H9 (cell line): ENCODE measurements around the gene DOCK7. TPM values are rescaled to one million over a fixed set of nuclear protein-coding genes. Genes with fewer than 3 reads are reported as not detected.
"Not testable (repeated sequence)": the region's sequence is repeated elsewhere in the genome, so short reads cannot be mapped to it uniquely, and the experiment has no call there.

Experiments used
- DNase-seq: peaks from one replicate; pipeline ENCODE4 v3.0.0-alpha.2; 2017
- H2AFZ ChIP-seq: one replicate; pipeline ENCODE4 v1.6.1; 2013; ENCODE audit warnings: mild to moderate bottlenecking, low read length, control low read depth, moderate library complexity
- H2AK5ac ChIP-seq: 2 replicates; pipeline ENCODE4 v1.6.1; 2013; ENCODE audit warnings: low read length, control low read depth, mixed read lengths; ENCODE audit not compliant: insufficient read length
- H2BK120ac ChIP-seq: one replicate; pipeline ENCODE4 v1.6.1; 2013; ENCODE audit warnings: low read depth, mild to moderate bottlenecking, low read length, control low read depth, inconsistent platforms; ENCODE audit not compliant: poor library complexity, severe bottlenecking
- H2BK12ac ChIP-seq: 2 replicates; pipeline ENCODE4 v1.6.1; 2013; ENCODE audit warnings: low read length, control low read depth, mixed read lengths, low read depth; ENCODE audit not compliant: insufficient read length
- H2BK15ac ChIP-seq: 2 replicates; pipeline ENCODE4 v1.6.1; 2013; ENCODE audit warnings: low read depth, low read length, control low read depth
- H2BK20ac ChIP-seq: one replicate; pipeline ENCODE4 v1.6.1; 2013; ENCODE audit warnings: low read depth, mild to moderate bottlenecking, low read length, control low read depth, inconsistent platforms; ENCODE audit not compliant: poor library complexity, severe bottlenecking
- H2BK5ac ChIP-seq: 2 replicates; pipeline ENCODE4 v1.6.1; 2013; ENCODE audit warnings: low read length, control low read depth, mixed read lengths; ENCODE audit not compliant: insufficient read length
- H3K14ac ChIP-seq: 2 replicates; pipeline ENCODE4 v1.6.1; 2013; ENCODE audit warnings: low read length, control low read depth; ENCODE audit not compliant: insufficient read depth
- H3K18ac ChIP-seq: 2 replicates; pipeline ENCODE4 v1.6.1; 2013; ENCODE audit warnings: low read depth, mild to moderate bottlenecking, mixed read lengths, low read length, control low read depth; ENCODE audit not compliant: insufficient read length
- H3K23ac ChIP-seq: 2 replicates; pipeline ENCODE4 v1.6.1; 2013; ENCODE audit warnings: low read length, control low read depth, mixed read lengths, low read depth; ENCODE audit not compliant: insufficient read length
- H3K23me2 ChIP-seq: 2 replicates; pipeline ENCODE4 v1.6.1; 2013; ENCODE audit warnings: low read depth, mild to moderate bottlenecking, mixed read lengths, low read length, control low read depth; ENCODE audit not compliant: insufficient read length, poor library complexity, severe bottlenecking
- H3K27ac ChIP-seq: 2 replicates; pipeline ENCODE4 v1.5.1; 2013; ENCODE audit warnings: low read length, control low read depth, mixed read lengths, low read depth; ENCODE audit not compliant: insufficient read length
- H3K27me3 ChIP-seq: 2 replicates; pipeline ENCODE4 v1.6.1; 2013; ENCODE audit warnings: low read length, control low read depth, inconsistent platforms; ENCODE audit not compliant: insufficient read depth
- H3K4ac ChIP-seq: 2 replicates; pipeline ENCODE4 v1.6.1; 2013; ENCODE audit warnings: low read depth, mild to moderate bottlenecking, control low read depth, inconsistent platforms, low read length, moderate library complexity
- H3K4me1 ChIP-seq: 2 replicates; pipeline ENCODE4 v1.6.1; 2013; ENCODE audit warnings: low read length, control low read depth, inconsistent platforms; ENCODE audit not compliant: insufficient read depth
- H3K4me2 ChIP-seq: 2 replicates; pipeline ENCODE4 v1.6.1; 2013; ENCODE audit warnings: low read length, control low read depth, mixed read lengths; ENCODE audit not compliant: insufficient read length, insufficient read depth
- H3K56ac ChIP-seq: 2 replicates; pipeline ENCODE4 v1.6.1; 2013; ENCODE audit warnings: low read depth, mild to moderate bottlenecking, mixed read lengths, low read length, control low read depth; ENCODE audit not compliant: insufficient read length
- H3K79me1 ChIP-seq: 2 replicates; pipeline ENCODE4 v1.6.1; 2013; ENCODE audit warnings: low read depth, mild to moderate bottlenecking, moderate library complexity, low read length, control low read depth, inconsistent platforms; ENCODE audit not compliant: insufficient read depth, poor library complexity, severe bottlenecking
- H3K79me2 ChIP-seq: 2 replicates; pipeline ENCODE4 v1.6.1; 2013; ENCODE audit warnings: low read length, control low read depth, inconsistent platforms; ENCODE audit not compliant: insufficient read depth
- H3K9ac ChIP-seq: 2 replicates; pipeline ENCODE4 v1.6.1; 2013; ENCODE audit warnings: low read length, control low read depth, mixed read lengths; ENCODE audit not compliant: insufficient read length; ENCODE audit errors: extremely low read depth
- H3K9me3 ChIP-seq: one replicate; pipeline ENCODE4 v1.6.1; 2013; ENCODE audit warnings: low read depth, low read length, inconsistent platforms; ENCODE audit not compliant: control insufficient read depth
- H3T11ph ChIP-seq: one replicate; pipeline ENCODE4 v1.6.1; 2013; ENCODE audit warnings: mild to moderate bottlenecking, low read length, control low read depth, inconsistent platforms
- H4K20me1 ChIP-seq: one replicate; pipeline ENCODE4 v1.6.1; 2013; ENCODE audit not compliant: control insufficient read depth, insufficient read length, insufficient read depth
- H4K5ac ChIP-seq: 2 replicates; pipeline ENCODE4 v1.6.1; 2013; ENCODE audit warnings: low read depth, mild to moderate bottlenecking, mixed read lengths, low read length, control low read depth; ENCODE audit not compliant: insufficient read length
- H4K8ac ChIP-seq: replicated peaks from 2 replicates; pipeline ENCODE4 v1.6.1; 2013; ENCODE audit warnings: low read length, control low read depth, mixed read lengths, low read depth; ENCODE audit not compliant: insufficient read length
- H4K91ac ChIP-seq: 2 replicates; pipeline ENCODE4 v1.6.1; 2013; ENCODE audit warnings: low read depth, mild to moderate bottlenecking, moderate library complexity, mixed read lengths, low read length, control low read depth; ENCODE audit not compliant: insufficient read length
- H3K27ac Mint-ChIP-seq, 3 experiments: 2 replicates in 2 of 3; 3 replicates in 1 of 3; pipeline ENCODE4 v1.8.0; 2020 to 2021; ENCODE audit warnings: mixed read lengths in 3 of 3, mild to moderate bottlenecking in 1 of 3, moderate library complexity in 1 of 3
- H3K27me3 Mint-ChIP-seq: 2 replicates; pipeline ENCODE4 v1.8.0; 2021; ENCODE audit warnings: low read depth, mild to moderate bottlenecking, moderate library complexity, mixed read lengths
- H3K36me3 Mint-ChIP-seq, 3 experiments: 2 replicates in 2 of 3; 3 replicates in 1 of 3; pipeline ENCODE4 v1.8.0; 2020 to 2021; ENCODE audit warnings: low read depth in 3 of 3, mixed read lengths in 3 of 3; ENCODE audit not compliant: insufficient read depth in 1 of 3
- H3K4me1 Mint-ChIP-seq, 2 experiments: 2 replicates each; pipeline ENCODE4 v1.8.0; 2020; ENCODE audit warnings: mixed read lengths in 2 of 2
- H3K4me3 Mint-ChIP-seq, 2 experiments: 2 replicates in 1 of 2; 3 replicates in 1 of 2; pipeline ENCODE4 v1.8.0; 2020 to 2021; ENCODE audit warnings: mild to moderate bottlenecking in 2 of 2, mixed read lengths in 2 of 2, moderate library complexity in 1 of 2
- H3K9me3 Mint-ChIP-seq, 2 experiments: 2 replicates in 1 of 2; 3 replicates in 1 of 2; pipeline ENCODE4 v1.8.0; 2020; ENCODE audit warnings: mild to moderate bottlenecking in 2 of 2, mixed read lengths in 2 of 2, moderate library complexity in 1 of 2
- WGBS: extraction: QIAGEN DNeasy Blood & Tissue Kit; methylation state at CpG from one replicate; pipeline ENCODE4 v1.1.7; 2013; ENCODE audit warnings: missing lambda C conversion rate, low lambda C conversion rate, mixed read lengths; ENCODE audit not compliant: insufficient read length; ENCODE audit errors: extremely low coverage; 5-methylcytosine and 5-hydroxymethylcytosine counted together
- total RNA-seq: library from RNA; stranded (reverse); gene quantifications from 2 replicates; pipeline ENCODE4 v1.2.1, GENCODE V29; 2021

DOCK7 gene
- total RNA-seq, 1 experiment from 2014 or later, result 36.8 TPM

GRCh38 chr1:62567926-62568325, 120.3 kb downstream of the DOCK7 start:
- H4K20me1 ChIP-seq, H3K56ac ChIP-seq, H3K9me3 Mint-ChIP-seq, H2BK12ac ChIP-seq, H4K8ac ChIP-seq, H3K4ac ChIP-seq, H2BK20ac ChIP-seq, H4K5ac ChIP-seq, H3K23me2 ChIP-seq, H2BK15ac ChIP-seq, H3K9ac ChIP-seq, H3K14ac ChIP-seq, H3K27me3 Mint-ChIP-seq, H3T11ph ChIP-seq, H3K27ac ChIP-seq, H2AK5ac ChIP-seq, H4K91ac ChIP-seq, H2AFZ ChIP-seq, H3K4me3 Mint-ChIP-seq, H2BK120ac ChIP-seq, H3K4me1 ChIP-seq, DNase-seq, H3K23ac ChIP-seq, H3K79me1 ChIP-seq, H3K27me3 ChIP-seq, H2BK5ac ChIP-seq, H3K4me1 Mint-ChIP-seq, H3K9me3 ChIP-seq, H3K18ac ChIP-seq, H3K79me2 ChIP-seq, H3K4me2 ChIP-seq: not testable (repeated sequence)
- Mint-ChIP-seq H3K36me3 (peaks cover 19 to 32% (median 21%) of the 10 kb centered on the region in 3 experiments), H3K27ac (0 out of 7 replicates have a peak overlapping the region, but pooled peaks of 1 of the 3 experiments have one; percentile 46)
- no CpG with 5 or more reads among the region's 1 CpG for WGBS

DNA sequence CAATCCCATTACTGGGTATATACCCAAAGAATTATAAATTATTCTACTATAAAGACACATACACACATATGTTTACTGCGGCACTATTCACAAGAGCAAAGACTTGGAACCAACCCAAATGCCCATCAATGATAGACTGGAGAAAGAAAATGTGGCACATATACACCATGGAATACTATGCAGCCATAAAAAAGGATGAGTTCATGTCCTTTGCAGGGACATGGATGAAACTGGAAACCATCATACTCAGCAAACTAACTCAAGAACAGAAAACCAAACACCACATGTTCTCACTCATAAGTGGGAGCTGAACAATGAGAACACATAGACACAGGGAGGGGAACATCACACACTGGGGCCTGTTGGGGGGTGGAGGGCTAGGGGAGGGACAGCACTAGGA, 121.0 kb downstream of the DOCK7 start:
- H3K36me3 Mint-ChIP-seq, result peaks cover 17 to 26% (median 21%) of the 10 kb centered on the region in 3 experiments
- H3K23ac ChIP-seq, H3K9me3 ChIP-seq, H3K23me2 ChIP-seq, H2AFZ ChIP-seq, H2BK20ac ChIP-seq, H4K5ac ChIP-seq, H3K4ac ChIP-seq, H4K8ac ChIP-seq, H2BK5ac ChIP-seq, H2BK12ac ChIP-seq, H2AK5ac ChIP-seq, H3K4me1 ChIP-seq, H4K91ac ChIP-seq, H4K20me1 ChIP-seq, H3K14ac ChIP-seq, H3K9ac ChIP-seq, H2BK15ac ChIP-seq, H3K4me3 Mint-ChIP-seq, H3K27ac ChIP-seq, H3K27me3 ChIP-seq, H3K4me1 Mint-ChIP-seq, H3K18ac ChIP-seq, H3T11ph ChIP-seq, H3K27me3 Mint-ChIP-seq, H3K4me2 ChIP-seq, H2BK120ac ChIP-seq, H3K56ac ChIP-seq, H3K9me3 Mint-ChIP-seq, DNase-seq, H3K27ac Mint-ChIP-seq, H3K79me1 ChIP-seq, H3K79me2 ChIP-seq: not testable (repeated sequence)
- WGBS, result no CpG with 5 or more reads among the region's 1 CpG
